OCI-M1 (cell line): ENCODE measurements around the gene NXN.
"Not testable (repeated sequence)": the region's sequence is repeated elsewhere in the genome, so short reads cannot be mapped to it uniquely, and the experiment has no call there.

Source experiments
- DNase-seq: peaks from one replicate; lab custom pipeline; 2025; lab: John Stamatoyannopoulos, UW

Gene NXN

DNA sequence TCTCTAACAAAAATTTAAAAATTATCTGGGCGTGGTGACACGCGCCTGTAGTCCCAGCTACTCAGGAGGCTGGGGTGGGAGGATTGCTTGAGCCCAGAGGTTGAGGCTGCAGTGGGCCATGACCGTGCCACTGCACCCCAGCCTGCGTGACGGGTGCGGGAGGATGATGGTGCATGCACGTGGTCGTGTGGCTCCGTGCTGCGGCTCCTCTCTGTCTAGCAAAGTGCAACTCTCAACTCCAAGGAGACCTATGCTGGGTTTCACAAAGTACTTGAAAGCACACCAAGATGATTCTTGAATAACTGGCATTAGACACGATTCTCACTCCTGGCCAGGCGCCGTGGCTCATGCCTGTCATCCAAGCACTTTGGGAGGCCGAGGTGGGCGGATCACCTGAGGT lies 25.8 kb downstream of the NXN start:
- no peak for DNase-seq

- not testable (repeated sequence) for DNase-seq
These were observed 27.0 kb downstream of the NXN start for GRCh38 chr17:952592-952991.

DNA sequence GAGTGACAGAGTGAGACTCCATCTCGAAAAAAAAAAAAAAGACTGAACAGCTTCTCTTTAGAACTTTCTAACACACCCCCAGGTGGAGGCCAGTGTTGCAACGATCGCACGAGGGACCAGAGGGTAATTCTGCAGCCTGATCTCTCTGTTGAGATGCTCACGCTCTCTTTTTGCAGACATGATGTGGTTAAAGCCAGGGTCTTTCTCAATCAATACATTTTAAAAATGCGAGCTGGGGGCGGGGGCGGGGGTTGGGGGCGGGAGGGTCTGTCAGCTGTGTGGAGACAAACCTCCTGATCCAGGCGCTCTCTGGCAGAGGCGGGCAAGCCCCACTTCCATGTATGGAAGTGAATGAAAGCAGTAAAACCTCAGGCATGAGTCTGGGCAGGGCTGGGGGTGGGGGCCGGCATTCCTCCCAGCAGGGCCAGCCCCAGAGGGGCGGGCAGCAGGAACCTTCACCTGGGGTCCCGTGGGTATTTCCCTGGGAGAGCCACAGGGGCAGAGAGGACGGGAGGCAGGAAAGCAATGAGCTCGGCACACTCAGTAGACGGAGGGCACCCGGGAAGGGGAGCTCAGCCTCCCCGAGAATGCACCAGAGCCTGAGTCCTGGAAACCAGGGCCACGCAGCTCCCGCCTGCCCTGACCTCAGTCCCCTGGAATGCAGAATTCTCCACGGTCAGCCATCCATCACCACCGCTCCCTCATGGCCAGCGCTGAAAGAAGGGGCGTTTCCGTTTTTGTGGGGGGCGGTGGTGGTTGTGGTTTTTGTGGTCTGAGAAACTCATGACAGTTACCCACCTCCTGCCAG lies 28.0 kb downstream of the NXN start:
- DNase-seq: peak; percentile 4

DNA sequence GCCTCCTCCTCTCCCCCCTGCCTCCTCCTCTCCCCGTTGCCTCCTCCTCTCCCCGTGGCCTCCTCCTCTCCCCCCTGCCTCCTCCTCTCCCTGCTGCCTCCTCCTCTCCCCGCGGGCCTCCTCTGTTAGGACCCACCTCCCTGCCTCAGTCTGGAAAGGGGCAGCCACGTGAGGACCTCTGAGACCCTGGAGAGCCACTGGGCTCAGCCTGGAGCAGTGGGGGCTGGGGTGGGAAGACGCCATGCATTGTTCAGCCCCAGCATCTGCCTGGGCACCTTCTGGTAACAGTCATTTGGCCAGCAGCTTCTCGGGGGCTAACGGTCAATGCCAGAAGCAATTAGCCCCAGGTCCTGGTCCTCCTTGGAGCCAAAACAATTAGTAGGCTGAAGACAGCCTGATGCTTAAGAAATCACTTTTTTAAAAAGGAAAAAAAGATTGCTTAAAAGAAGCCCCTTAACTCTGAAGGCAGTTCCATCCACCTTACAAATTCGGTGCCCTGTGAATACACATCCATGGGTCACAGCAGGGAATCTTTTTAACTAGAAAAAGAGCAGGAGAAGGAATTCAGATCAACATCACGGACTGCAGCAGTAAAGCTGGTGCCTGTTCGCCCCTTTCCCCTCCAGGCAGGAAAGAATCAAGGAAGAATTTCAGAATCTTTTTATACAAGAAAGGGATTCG lies 29.8 kb downstream of the NXN start:
- no peak for DNase-seq

DNA sequence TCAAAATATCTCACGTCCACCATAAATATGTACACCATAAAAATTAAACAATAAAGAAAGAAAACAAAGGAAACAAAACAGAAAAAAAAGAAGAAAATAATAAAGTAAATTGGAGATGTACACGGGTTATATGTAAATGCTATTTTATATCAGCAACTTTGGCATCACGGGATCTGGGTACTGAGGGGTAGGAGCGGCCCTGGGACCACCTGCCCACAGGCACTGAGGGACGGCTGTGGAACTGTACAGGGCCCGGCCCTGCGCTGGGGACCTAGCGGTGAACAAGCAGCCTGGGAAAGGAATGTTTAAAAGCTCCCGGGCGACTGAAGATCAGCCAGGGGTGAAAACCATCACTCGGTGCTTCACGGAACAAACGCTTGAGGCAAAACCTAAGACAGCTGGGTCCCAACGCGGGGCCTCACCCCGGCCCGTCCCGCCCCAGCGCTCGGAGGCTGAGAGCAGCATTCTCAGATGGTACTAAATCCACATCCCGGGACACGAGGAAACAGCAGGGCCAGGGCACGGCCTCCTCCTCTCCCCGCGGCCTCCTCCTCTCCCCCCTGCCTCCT lies 31.2 kb downstream of the NXN start:
- DNase-seq: no peak

GRCh38 chr17:946510-947236 lies 32.9 kb downstream of the NXN start:
- DNase-seq: no peak

DNA sequence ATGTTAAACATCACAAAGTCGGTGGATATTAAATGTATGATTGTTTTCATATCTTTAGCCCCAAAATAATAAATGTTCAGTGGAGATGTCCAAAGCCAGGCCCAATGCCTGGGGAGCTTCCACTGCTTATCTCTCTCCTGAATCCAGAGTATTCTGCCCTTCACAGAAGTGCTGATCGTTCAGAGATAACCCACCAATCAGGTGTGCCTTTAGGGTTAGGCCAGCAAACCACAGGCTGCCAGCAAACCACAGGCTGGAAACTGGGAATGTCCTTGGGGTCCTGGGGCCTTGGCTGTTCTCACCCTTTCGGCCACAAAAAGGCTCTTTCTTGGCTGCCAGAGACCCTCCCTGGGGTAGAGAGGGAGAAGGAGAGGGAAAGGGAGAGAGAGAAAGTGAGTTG lies 33.9 kb downstream of the NXN start:
- DNase-seq: no peak

DNA sequence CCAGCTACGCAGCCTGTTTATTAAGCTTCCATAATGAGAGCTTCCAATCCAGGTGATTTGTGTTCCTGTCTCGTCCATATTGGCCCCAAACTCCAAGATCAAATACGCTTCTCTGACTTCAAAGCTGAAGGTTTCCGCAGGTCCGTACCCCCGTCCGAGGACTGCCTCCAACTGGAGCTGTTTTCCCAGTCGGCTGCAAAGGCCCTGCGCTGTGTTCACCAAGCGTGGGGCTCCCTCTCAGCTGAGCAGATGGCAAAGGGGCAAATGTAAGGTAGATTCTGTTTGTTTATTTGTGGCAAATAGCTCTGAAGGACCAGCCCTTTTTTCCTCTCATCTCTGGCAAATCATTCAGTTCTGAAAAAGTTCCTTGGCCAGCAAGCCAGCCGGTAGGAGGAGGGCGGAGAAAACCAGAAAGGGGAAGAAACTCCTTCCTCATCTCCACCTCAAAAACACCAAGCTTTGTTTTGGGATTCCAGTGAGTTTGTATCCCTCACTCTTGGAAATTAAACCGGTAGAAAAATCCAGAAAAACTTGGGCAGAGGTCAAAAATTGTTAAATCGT lies 35.2 kb downstream of the NXN start:
- no peak for DNase-seq

GRCh38 chr17:935485-935884 lies 44.1 kb downstream of the NXN start:
- DNase-seq: no peak

DNA sequence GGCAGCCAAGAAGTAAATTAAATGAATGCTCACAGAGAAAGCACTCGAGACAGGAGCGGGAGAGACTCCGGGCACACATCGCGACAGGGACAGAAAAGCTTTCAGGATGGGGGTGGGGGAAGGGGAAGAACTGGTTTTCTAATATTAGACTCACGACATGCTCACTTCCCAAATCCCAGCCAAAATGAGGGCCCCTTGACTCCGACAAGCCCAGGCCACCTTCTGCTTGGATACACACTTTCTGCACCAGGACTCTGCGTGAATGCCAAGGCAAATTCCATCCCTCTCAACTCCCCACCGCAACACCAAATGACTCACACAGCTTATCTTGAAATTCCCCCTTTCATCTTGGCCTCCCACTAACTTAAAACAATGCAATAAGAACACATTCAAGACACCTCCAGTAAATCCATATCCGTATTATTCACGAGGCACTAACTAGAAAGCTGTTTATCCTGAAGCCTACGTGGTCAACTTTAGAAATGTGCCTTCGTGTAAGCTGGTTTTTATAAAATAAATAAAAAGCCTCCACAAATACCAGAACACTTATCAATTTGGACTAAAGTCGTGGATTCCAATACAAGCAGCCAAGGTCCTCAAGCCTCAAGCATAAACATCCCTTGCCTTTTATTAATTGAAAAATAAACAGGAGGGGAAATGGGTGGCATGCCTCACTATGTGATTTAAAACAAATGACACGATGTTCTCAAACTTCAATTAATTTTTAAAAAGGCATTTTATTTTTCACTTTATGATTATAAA lies 46.1 kb downstream of the NXN start:
- DNase-seq: peak; percentile 44

DNA sequence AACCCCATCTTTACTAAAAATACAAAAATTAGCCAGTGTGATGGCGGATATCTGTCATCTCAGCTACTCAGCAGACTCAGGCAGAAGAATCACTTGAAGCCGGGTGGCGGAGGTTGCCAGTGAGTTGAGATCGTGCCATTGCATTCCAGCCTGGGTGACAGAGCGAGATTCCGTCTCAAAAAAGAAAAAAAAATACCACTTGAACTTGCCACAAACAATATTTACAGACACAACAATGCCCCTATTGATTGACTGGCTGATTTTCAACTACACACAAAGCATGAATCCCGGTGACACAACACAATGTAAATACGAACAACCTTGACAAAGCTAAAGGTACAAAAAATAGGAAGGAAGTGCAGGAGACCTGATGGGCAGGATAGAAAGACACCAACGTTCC lies 49.3 kb downstream of the NXN start:
- DNase-seq: no peak

DNA sequence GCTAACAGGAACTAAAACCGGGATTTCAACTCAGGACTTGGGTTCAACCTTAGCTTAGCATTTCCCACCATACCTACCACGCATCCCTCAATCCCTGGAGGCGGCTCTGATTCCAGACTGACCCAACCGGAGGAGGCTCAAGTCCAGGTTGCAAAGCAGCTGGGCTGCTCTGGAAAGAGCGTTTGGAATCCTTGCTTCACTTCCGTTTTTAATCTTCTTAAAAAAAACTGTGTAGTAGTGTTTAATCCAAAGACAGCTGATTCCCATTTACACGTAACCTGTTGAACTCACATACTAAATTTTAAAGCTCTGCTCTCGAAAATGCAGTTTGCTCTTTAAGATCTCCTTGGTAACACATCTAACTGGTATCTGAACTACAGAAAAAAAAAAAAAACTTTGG lies 50.0 kb downstream of the NXN start:
- no peak for DNase-seq

DNA sequence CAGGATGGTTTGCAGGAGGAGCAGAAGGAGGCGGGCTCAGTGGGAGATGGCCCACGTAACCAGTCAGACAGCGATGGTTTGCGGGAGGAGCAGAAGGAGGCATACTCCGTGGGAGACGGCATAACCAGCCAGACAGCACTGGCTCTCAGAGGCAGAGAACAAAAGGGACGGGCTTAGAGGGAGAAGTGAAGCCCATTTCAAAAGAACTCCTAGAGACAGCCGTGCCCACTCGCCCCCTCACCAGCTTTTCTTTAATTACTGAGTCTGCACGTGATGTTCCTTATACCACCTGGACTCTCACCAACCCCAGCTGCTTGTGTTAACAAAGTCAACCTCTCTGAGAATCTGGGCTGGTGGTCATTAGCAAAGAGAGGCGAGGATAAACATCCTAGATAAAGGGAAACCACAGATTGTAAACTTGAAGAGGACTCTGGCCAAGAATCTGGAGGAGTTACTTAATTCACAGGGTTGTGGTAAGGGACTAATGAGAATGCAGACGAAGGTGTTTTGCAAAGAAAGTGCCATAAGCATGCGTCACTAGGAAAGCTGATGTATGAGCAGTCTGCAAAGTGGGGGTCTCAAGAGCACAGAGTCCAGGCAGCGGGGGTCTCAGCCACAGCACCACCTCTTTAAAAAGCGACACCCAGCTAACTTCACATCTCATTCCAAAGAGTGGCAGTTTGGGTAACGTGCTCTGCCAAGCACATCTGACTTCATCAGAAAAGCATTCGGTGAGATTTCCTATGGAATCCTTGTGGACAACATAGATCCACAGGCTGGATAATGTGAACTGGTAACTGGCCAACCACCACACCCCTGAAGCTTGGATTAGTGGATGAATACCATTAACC lies 51.7 kb downstream of the NXN start:
- no peak for DNase-seq

DNA sequence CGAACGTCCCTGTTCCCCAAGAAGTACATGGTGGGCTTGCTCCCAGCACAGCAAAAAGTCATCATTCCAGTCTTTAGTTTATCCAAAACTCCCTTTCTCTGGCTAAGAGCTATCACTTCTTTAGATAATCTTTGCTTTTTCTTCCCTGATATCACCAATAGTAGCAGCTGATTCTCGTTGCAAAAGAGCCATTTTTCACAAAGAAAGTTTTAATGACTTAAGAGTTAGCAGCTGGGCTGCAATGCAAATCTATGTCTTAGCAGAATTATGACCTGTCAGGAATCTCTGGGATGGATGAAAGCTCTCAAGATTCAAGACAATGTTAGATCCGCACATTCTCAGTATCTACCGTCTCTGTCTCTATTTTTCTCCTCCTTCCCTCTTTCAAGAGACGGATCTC lies 53.8 kb downstream of the NXN start:
- no peak for DNase-seq

DNA sequence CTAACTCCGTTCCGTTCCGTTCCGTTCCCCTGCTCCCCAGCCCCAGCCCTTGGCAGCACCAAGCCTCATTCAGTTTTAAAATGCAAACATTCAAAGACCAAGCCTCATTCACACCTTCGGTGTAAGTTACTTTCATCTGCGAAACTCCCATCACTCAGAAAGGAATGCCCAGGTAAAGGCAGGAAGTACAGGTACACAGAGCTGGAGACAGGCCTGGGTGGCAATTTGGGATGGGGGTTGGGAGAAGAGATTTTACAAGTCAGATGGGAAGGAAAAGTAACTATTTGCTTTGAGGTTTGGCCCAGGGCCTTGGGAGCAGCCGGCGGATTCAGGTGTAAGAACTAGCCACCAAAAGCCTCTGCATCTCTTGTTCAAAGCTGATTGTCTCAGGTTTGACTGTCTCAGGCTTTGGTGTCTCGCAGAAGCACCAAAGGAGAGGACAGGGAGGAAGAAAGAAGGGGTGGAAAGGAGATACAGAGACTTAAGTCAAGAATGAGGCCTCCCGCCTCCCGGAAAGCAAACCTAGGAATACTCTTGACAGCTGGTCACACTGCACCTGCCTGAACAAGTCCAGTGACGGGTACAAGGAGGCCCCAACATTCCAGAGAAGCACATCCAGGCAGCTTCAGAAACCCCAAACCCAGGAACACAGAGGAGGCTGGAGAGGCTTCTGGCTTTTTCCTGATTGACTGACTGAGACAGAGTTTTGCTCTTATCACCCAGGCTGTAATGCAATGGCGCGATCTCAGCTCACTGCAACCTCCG lies 54.7 kb downstream of the NXN start:
- DNase-seq: no peak

DNA sequence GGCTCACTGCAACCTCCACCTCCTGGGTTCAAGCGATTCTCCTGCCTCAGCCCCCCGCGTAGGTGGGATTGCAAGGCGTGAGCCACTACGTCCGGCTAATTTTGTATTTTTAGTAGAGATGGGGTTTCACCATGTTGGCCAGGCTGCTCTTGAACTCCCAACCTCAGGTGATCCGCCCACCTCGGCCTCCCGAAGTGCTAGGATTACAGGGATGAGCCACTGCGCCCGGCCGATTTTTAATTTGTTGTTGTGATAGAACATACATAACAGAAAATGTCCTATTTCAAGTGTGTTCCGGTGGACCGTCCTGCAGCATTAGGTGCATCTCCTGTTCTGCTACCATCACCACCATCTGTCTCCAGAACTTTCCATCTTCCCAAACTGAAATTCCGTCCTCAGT lies 55.3 kb downstream of the NXN start:
- not testable (repeated sequence) for DNase-seq

GRCh38 chr17:923633-924032 lies 55.9 kb downstream of the NXN start:
- DNase-seq: peak; percentile 71

- no peak for DNase-seq
These were observed 58.4 kb downstream of the NXN start for GRCh38 chr17:921161-921560.

DNA sequence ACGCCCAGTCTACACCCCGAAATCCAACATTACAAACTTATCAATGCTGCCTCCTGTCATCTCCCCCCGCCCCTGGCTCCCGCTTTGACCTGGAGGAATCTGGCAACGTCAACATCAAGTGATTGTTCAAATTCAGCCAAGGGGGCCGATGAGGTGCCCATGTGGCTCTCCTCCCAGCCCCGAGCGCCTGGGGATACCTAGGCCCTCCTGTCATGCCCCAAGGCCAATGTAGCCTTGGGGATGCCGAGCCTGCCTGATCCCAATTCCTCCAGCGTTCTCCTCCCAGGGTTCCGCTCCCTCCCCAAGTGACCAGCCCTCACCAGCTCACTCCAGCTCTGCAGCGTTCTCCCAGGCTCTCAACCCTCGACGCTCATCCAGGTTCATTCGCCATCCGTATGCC lies 59.4 kb downstream of the NXN start:
- DNase-seq: no peak
